Liver (tissue), 9 donors: Measurements from ENCODE around the gene CACNA1F. TPM values are rescaled to one million over a fixed set of nuclear protein-coding genes. Genes with fewer than 3 reads are reported as not detected.

Source experiments
- DNase-seq: peaks from one replicate; pipeline ENCODE4 v3.0.0-alpha.2; 2017; ENCODE audit warnings: low spot score
- H3K27ac ChIP-seq, 2 donors: one replicate each; pipeline ENCODE4 v1.7.0; 2013; ENCODE audit warnings: inconsistent platforms in 2 of 2, low read length in 2 of 2, control low read depth in 1 of 2, low read depth in 1 of 2, mild to moderate bottlenecking in 1 of 2
- H3K27me3 ChIP-seq, 4 donors: one replicate each; pipeline versions ENCODE4 v1.6.1 to v1.7.0; 2013; ENCODE audit warnings: low read length in 3 of 4, inconsistent platforms in 1 of 4, mild to moderate bottlenecking in 1 of 4, moderate library complexity in 1 of 4; ENCODE audit not compliant: control insufficient read depth in 4 of 4, insufficient read depth in 4 of 4
- H3K36me3 ChIP-seq, 4 donors: one replicate each; pipeline versions ENCODE4 v1.6.1 to v1.7.0; 2013; ENCODE audit warnings: low read length in 3 of 4, mild to moderate bottlenecking in 3 of 4, low read depth in 1 of 4, moderate library complexity in 1 of 4; ENCODE audit not compliant: control insufficient read depth in 4 of 4, insufficient read depth in 3 of 4
- H3K4me1 ChIP-seq, 4 donors: one replicate each; pipeline versions ENCODE4 v1.6.1 to v1.7.0; 2013; ENCODE audit warnings: low read length in 3 of 4, mild to moderate bottlenecking in 3 of 4, moderate library complexity in 1 of 4; ENCODE audit not compliant: control insufficient read depth in 4 of 4, insufficient read depth in 4 of 4
- H3K4me3 ChIP-seq, 3 donors: one replicate each; pipeline versions ENCODE4 v1.6.1 to v1.7.0; 2013; ENCODE audit warnings: low read length in 3 of 3, control low read depth in 1 of 3, low read depth in 1 of 3, mild to moderate bottlenecking in 1 of 3
- H3K9ac ChIP-seq, 2 donors: one replicate each; pipeline ENCODE4 v1.7.0; 2013; ENCODE audit warnings: low read length in 2 of 2, mild to moderate bottlenecking in 2 of 2, moderate library complexity in 2 of 2, control low read depth in 1 of 2, low read depth in 1 of 2
- H3K9me3 ChIP-seq, 4 donors: one replicate each; pipeline versions ENCODE4 v1.6.1 to v1.7.0; 2013; ENCODE audit warnings: low read length in 3 of 4; ENCODE audit not compliant: control insufficient read depth in 4 of 4
- FOXA2 ChIP-seq: IDR thresholded peaks from 2 replicates; pipeline ENCODE4 v1.6.1; 2016; ENCODE audit warnings: antibody characterized with exemption
- JUND ChIP-seq, 2 donors: IDR thresholded peaks; 2 replicates each; pipeline ENCODE4 v1.6.1; 2016; ENCODE audit warnings: antibody characterized with exemption in 2 of 2
- NR2F2 ChIP-seq: IDR thresholded peaks from 2 replicates; pipeline ENCODE4 v1.6.1; 2016; ENCODE audit warnings: antibody characterized with exemption
- RAD21 ChIP-seq, 2 donors: IDR thresholded peaks; 2 replicates each; pipeline ENCODE4 v1.6.1; 2016; ENCODE audit warnings: antibody characterized with exemption in 2 of 2, mild to moderate bottlenecking in 2 of 2
- RXRA ChIP-seq, 2 donors: IDR thresholded peaks; 2 replicates each; pipeline ENCODE4 v1.6.1; 2017 to 2018; ENCODE audit warnings: antibody characterized with exemption in 2 of 2, mild to moderate bottlenecking in 1 of 2
- SP1 ChIP-seq: IDR thresholded peaks from 2 replicates; pipeline ENCODE4 v1.6.1; 2018; ENCODE audit warnings: antibody characterized with exemption, mild to moderate bottlenecking
- WGBS: extraction: QIAGEN DNeasy Blood & Tissue Kit; methylation state at CpG from one replicate; pipeline ENCODE4 v1.1.7; 2013; 5-methylcytosine and 5-hydroxymethylcytosine counted together
- polyA plus RNA-seq, 2 donors: library from polyadenylated mRNA; stranded (reverse) in 1 of 2; unstranded in 1 of 2; fragments of 200-250 nt in 1 of 2; fragments of >200 nt in 1 of 2; fragmentation: Nextera tagmentation in 1 of 2; extraction: Ambion mirVana in 1 of 2; gene quantifications; one replicate each; pipeline versions ENCODE4 v1.2.1 to v1.2.3, GENCODE V29; 2013 to 2015
- total RNA-seq, 2 donors: library from RNA; depleted of rRNA; stranded (reverse); fragments of >200 nt; gene quantifications; one replicate each; pipeline ENCODE4 v1.2.3, GENCODE V29; 2014
- TF ChIP-seq, protein P1 (sequence below): IDR thresholded peaks from 2 replicates; pipeline ENCODE4 v1.6.1; 2016; ENCODE audit warnings: antibody characterized with exemption
- TF ChIP-seq, protein P2 (sequence below): IDR thresholded peaks from 2 replicates; pipeline ENCODE4 v1.6.1; 2016; ENCODE audit warnings: antibody characterized with exemption, mild to moderate bottlenecking
- TF ChIP-seq, protein P3 (sequence below): IDR thresholded peaks from 2 replicates; pipeline ENCODE4 v1.6.1; 2016; ENCODE audit warnings: antibody characterized with exemption
- TF ChIP-seq, protein P4 (sequence below): fragments of 150-350 bp; IDR thresholded peaks from 2 replicates; pipeline ENCODE4 v1.5.1; 2017; ENCODE audit warnings: improper control_type of control experiment, low read depth, low read length; ENCODE audit not compliant: missing input control
- donor health status: healthy.
- donor health status: healthy.
- donor health status: healthy.
- donor health status: healthy.
- donor health status: healthy.

CACNA1F gene
- total and polyA plus RNA-seq, 4 donors: 0.03 TPM; not detected in 3

DNA sequence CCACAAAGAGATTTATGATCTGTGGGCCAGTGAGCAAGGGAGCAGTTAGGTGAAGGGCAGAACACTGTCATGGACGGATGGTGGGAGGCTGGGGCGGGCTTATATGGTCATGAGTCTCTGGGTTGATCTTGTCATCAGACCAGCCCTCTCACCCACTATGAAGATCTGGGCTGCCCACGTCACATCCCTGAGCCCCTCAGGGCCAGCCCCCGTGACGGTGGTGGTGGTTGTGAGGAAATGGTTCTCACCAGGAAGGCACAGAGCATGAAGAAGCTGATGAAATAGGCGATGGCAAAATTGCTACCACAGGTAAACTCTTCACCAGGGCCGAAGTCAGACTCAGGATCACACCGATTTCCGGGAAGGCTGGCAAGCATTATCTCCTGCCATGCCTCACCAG is 22.1 kb downstream of the CACNA1F start (continued):
- TF ChIP-seq, protein P1, sequence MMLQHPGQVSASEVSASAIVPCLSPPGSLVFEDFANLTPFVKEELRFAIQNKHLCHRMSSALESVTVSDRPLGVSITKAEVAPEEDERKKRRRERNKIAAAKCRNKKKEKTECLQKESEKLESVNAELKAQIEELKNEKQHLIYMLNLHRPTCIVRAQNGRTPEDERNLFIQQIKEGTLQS: no peak
- TF ChIP-seq FOXA2: no peak
- TF ChIP-seq SP1: no peak
- TF ChIP-seq, protein P2, sequence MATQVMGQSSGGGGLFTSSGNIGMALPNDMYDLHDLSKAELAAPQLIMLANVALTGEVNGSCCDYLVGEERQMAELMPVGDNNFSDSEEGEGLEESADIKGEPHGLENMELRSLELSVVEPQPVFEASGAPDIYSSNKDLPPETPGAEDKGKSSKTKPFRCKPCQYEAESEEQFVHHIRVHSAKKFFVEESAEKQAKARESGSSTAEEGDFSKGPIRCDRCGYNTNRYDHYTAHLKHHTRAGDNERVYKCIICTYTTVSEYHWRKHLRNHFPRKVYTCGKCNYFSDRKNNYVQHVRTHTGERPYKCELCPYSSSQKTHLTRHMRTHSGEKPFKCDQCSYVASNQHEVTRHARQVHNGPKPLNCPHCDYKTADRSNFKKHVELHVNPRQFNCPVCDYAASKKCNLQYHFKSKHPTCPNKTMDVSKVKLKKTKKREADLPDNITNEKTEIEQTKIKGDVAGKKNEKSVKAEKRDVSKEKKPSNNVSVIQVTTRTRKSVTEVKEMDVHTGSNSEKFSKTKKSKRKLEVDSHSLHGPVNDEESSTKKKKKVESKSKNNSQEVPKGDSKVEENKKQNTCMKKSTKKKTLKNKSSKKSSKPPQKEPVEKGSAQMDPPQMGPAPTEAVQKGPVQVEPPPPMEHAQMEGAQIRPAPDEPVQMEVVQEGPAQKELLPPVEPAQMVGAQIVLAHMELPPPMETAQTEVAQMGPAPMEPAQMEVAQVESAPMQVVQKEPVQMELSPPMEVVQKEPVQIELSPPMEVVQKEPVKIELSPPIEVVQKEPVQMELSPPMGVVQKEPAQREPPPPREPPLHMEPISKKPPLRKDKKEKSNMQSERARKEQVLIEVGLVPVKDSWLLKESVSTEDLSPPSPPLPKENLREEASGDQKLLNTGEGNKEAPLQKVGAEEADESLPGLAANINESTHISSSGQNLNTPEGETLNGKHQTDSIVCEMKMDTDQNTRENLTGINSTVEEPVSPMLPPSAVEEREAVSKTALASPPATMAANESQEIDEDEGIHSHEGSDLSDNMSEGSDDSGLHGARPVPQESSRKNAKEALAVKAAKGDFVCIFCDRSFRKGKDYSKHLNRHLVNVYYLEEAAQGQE: no peak
- no peak for TF ChIP-seq NR2F2

DNA sequence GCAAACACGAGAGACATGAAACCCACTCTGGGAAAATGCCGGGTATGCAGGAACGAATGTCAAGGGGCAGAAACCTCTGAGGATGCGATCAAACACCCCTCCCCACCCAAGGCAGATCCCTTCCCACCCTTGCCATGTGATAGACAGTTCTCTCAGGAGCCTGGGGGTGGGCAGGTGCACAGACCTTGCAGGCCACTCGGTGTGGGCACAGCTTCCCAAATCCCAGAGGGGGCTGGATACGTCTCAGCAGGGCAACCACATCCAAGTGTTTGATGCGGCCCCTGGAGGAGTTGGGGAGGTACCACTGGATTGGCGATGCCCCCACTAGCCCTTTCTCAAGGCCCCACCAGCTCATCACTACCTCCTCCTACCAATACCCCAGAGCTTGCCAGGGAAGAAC is 22.7 kb downstream of the CACNA1F start:
- Histone ChIP-seq H3K4me3 (no peak overlapping the region), H3K9me3 (no peaks in the 10 kb centered on the region), H3K27ac (no peak overlapping the region), H3K36me3 (no peaks in the 10 kb centered on the region), H3K27me3 (no peaks in the 10 kb centered on the region), H3K9ac (no peak overlapping the region), H3K4me1 (no peaks in the 10 kb centered on the region)
- WGBS: 72% methylated on average over 8 of the region's 8 CpGs
- DNase-seq: no peak
- TF ChIP-seq, protein P3, sequence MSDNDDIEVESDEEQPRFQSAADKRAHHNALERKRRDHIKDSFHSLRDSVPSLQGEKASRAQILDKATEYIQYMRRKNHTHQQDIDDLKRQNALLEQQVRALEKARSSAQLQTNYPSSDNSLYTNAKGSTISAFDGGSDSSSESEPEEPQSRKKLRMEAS: no peak
- TF ChIP-seq JUND (IDR thresholded peaks at IDR 0.05): no peak
- TF ChIP-seq, protein P4, sequence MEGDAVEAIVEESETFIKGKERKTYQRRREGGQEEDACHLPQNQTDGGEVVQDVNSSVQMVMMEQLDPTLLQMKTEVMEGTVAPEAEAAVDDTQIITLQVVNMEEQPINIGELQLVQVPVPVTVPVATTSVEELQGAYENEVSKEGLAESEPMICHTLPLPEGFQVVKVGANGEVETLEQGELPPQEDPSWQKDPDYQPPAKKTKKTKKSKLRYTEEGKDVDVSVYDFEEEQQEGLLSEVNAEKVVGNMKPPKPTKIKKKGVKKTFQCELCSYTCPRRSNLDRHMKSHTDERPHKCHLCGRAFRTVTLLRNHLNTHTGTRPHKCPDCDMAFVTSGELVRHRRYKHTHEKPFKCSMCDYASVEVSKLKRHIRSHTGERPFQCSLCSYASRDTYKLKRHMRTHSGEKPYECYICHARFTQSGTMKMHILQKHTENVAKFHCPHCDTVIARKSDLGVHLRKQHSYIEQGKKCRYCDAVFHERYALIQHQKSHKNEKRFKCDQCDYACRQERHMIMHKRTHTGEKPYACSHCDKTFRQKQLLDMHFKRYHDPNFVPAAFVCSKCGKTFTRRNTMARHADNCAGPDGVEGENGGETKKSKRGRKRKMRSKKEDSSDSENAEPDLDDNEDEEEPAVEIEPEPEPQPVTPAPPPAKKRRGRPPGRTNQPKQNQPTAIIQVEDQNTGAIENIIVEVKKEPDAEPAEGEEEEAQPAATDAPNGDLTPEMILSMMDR: no peak

DNA sequence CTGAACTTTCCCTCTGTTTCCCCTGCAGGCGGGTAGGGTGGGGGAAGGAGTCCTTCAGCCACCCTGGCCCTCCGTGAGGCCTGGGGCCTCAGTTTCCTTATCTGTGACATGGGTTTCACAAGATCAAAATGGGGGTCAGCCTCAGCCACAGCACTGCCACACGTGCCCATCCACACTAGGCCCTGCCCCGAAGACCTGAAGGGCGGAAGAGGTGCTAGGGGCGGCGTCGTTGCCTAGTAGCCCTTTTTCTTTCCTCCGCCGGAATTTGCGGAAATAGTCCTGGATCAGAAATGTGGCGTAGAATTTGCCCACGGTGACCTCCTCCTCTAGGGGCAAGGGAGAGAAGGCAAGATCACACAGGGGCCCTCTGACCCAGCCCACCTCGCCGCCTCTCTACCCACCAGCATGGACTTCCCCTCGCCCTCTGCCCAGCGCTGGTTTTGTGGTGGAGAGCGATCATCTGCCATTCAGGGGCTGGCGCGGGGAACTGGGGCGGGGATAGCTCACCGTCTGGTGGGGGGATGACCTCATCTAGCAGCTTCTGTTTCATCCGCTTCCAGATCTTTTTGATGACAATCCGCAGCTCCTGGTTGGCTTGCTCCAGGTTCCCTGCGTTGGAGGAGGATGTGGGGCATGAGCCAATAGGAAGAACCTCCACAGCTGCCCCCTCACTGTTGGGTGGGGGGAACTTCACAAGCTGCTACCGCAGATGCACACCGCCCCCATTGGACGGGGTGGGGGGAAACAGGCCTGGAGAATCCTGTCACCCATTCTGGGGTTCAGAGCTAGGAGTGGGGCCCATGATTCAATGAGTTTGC is 23.5 kb downstream of the CACNA1F start:
- TF ChIP-seq RXRA (IDR thresholded peaks at IDR 0.05): no peak
- TF ChIP-seq, protein P1: no peak
- no peak for TF ChIP-seq RAD21 (IDR thresholded peaks at IDR 0.05)
- TF ChIP-seq, protein P3: no peak
- TF ChIP-seq, protein P4: no peak
- TF ChIP-seq, protein P2: no peak
- no peak for TF ChIP-seq NR2F2
- Histone ChIP-seq H3K36me3 (no peaks in the 10 kb centered on the region), H3K9me3 (no peaks in the 10 kb centered on the region), H3K9ac (no peak overlapping the region), H3K27me3 (no peaks in the 10 kb centered on the region), H3K27ac (no peak overlapping the region), H3K4me1 (no peaks in the 10 kb centered on the region), H3K4me3 (no peak overlapping the region)
- 33% methylated on average over 28 of the region's 28 CpGs for WGBS
- DNase-seq: no peak
